Left ventricle myocardium inferior (tissue), 1 donor: ENCODE measurements around the gene SNX32. TPM values are rescaled to one million over a fixed set of nuclear protein-coding genes. Genes with fewer than 3 reads are reported as not detected.

Experiments used
- DNase-seq: peaks from one replicate; pipeline ENCODE4 v3.0.0-alpha.2; 2020
- H3K27ac ChIP-seq: fragments of 200-600 bp; replicated peaks from 2 replicates; pipeline ENCODE4 v1.8.0; 2021
- H3K27me3 ChIP-seq: fragments of 200-600 bp; 2 replicates; pipeline ENCODE4 v1.8.0; 2021; ENCODE audit warnings: low read depth
- H3K36me3 ChIP-seq: fragments of 200-600 bp; 2 replicates; pipeline ENCODE4 v1.8.0; 2021
- H3K4me1 ChIP-seq: fragments of 200-600 bp; 2 replicates; pipeline ENCODE4 v1.8.0; 2021
- H3K4me3 ChIP-seq: fragments of 200-600 bp; 2 replicates; pipeline ENCODE4 v1.8.0; 2021; ENCODE audit warnings: mild to moderate bottlenecking, moderate library complexity
- H3K9me3 ChIP-seq: fragments of 200-600 bp; replicated peaks from 2 replicates; pipeline ENCODE4 v1.8.0; 2021
- intact Hi-C: fragments of 100-400 bp; cut with micrococcal nuclease; formaldehyde crosslinking; loops from one replicate; pipeline ENCODE4 v1.11.0; 2022
- total RNA-seq: library from RNA; stranded (reverse); fragmentation: NEBNext Ultra II Directional; extraction: Animal tissue kit (Norgen Biotek cat#: 25700); gene quantifications from one replicate; pipeline ENCODE4 v1.2.1, GENCODE V29; 2021
- TF ChIP-seq, protein P1 (sequence below): fragments of 200-600 bp; IDR thresholded peaks from 2 replicates; pipeline ENCODE4 v1.8.0; 2021; ENCODE audit warnings: antibody characterized with exemption, mild to moderate bottlenecking, borderline replicate concordance
- donor health status: DM: no; HTN: yes; CAD: no; lungs with severe emphysema.

SNX32 gene
- total RNA-seq, 1 donor from 2014 or later: not detected

DNA sequence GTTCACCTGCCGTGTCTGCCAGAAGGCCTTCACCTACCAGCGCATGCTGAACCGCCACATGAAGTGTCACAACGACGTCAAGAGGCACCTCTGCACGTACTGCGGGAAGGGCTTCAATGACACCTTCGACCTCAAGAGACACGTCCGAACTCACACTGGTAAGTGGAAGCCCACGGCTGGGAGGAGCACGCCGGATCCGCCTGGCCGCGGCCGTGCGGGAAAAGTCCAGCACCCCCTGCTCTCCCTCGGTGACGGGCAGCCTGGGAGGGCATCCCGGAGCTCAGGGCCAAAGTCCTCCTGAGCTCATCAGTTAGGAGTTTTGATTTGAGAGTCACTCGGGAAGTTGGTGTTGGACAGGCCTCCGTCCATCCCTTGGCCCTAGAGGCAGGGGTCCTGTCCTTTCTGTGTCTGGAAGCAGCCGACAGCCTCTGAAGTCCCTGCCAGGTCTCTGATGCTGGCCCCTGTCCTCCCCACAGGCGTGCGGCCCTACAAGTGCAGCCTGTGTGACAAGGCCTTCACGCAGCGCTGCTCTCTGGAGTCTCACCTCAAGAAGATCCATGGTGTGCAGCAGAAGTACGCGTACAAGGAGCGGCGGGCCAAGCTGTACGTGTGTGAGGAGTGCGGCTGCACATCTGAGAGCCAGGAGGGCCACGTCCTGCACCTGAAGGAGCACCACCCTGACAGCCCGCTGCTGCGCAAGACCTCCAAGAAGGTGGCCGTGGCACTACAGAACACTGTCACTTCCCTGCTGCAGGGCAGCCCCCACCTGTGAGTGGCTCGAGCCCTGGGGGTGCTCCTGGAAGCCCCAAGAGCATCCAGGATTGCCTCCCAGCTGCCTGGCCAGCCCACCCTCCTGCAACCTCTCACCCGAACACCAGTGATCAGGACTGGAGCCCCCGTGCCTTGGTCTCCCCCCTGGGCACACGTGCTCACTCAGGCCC, 38.9 kb upstream of the SNX32 start:
- Histone ChIP-seq H3K27me3 (peaks cover 97% of the 10 kb centered on the region), H3K27ac (no peak overlapping the region), H3K36me3 (no peaks in the 10 kb centered on the region), H3K4me1 (no peaks in the 10 kb centered on the region), H3K4me3 (no peak overlapping the region), H3K9me3 (no peaks in the 10 kb centered on the region)
- no peak for DNase-seq
- TF ChIP-seq, protein P1, sequence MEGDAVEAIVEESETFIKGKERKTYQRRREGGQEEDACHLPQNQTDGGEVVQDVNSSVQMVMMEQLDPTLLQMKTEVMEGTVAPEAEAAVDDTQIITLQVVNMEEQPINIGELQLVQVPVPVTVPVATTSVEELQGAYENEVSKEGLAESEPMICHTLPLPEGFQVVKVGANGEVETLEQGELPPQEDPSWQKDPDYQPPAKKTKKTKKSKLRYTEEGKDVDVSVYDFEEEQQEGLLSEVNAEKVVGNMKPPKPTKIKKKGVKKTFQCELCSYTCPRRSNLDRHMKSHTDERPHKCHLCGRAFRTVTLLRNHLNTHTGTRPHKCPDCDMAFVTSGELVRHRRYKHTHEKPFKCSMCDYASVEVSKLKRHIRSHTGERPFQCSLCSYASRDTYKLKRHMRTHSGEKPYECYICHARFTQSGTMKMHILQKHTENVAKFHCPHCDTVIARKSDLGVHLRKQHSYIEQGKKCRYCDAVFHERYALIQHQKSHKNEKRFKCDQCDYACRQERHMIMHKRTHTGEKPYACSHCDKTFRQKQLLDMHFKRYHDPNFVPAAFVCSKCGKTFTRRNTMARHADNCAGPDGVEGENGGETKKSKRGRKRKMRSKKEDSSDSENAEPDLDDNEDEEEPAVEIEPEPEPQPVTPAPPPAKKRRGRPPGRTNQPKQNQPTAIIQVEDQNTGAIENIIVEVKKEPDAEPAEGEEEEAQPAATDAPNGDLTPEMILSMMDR: no peak
- intact Hi-C loops: no loop called here

DNA sequence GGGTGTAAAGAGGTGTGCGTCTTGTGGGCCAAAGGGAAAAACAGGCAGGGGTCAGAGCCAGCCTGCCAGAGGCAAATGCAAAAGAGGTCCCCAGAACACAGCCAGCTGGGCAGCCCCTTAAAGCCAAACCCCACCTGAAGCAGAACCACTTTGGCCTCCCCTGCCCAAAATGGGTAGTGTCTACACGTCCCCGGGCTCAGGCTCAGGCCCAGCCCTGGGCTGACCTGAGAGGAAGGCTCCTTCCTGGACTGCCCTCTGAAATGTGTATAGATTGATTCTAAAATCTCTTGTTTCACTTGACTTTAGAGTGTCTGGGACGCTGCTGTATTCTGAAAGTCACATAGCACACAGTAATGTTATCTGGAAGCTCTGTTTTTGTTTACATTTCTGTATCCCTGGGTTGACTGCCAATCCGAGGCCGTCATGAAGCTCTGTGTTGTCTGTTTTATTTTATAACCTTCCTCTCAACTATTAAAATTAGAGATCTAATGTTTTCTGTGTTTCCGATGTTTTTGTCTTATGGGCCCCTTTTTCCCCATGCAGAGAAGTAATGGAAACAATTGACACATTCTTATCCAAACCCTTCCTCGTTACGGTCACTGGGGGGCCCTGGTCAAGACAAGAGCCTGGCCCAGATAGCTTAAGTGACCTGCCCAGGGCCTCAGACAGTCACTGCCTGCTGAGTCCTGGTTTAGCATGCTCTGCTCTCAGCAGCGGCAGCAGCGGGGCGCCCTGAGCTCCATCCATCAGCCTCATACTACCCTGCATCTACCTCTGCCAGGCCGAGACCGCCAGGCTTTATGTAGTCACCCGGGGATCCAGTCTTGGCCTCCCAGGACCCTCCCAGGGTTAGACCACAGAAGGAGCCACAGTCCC, 36.8 kb upstream of the SNX32 start:
- intact Hi-C loops: no loop called here
- H3K4me1 ChIP-seq: no peaks in the 10 kb centered on the region
- no peaks in the 10 kb centered on the region for H3K36me3 ChIP-seq
- peaks cover 99% of the 10 kb centered on the region for H3K27me3 ChIP-seq
- no peaks in the 10 kb centered on the region for H3K9me3 ChIP-seq
- TF ChIP-seq, protein P1: no peak
- DNase-seq: no peak
- H3K4me3 ChIP-seq: no peak overlapping the region
- H3K27ac ChIP-seq: no peak overlapping the region

DNA sequence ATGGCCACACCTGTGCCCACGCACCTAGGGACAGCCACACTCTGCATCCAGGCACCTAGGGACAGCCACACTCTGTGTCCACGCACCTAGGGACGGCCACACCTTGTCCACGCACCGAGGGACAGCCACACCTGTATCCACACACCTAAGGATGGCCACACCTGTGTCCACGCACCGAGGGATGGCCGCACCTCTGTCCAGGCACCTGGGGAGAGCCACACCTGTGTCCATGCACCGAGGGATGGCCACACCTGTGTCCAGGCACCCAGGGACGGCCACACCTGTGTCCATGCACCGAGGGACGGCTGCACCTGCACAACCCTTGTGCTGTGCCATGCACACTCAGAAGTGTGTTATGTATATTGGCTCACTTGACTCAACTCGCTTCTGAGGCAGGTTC, 36.1 kb upstream of the SNX32 start:
- DNase-seq: no peak
- peaks cover 99% of the 10 kb centered on the region for H3K27me3 ChIP-seq
- intact Hi-C loops: no loop called here
- no peaks in the 10 kb centered on the region for H3K36me3 ChIP-seq
- TF ChIP-seq, protein P1: no peak
- H3K9me3 ChIP-seq: no peaks in the 10 kb centered on the region
- no peak overlapping the region for H3K27ac ChIP-seq
- no peaks in the 10 kb centered on the region for H3K4me1 ChIP-seq
- H3K4me3 ChIP-seq: no peak overlapping the region

DNA sequence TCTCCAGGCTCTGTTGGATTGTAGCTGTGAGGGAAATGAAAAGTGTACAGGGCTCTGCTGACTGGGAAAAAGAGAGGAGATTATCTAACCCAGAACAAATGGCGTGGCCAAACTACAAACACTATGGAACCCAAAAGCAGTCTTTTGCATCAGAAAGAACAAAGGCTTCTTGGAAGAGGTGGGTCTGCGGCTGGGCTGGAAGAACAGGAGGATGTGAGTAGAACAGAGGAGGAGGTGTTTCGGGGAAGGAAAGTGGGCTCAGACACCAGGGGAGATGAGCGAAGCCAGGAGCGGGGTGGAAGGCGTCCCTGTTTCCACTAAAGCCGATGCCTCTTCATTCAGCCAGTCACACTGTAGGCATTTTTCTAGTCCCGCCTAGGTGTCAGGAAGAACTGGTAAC, 34.9 kb upstream of the SNX32 start:
- Histone ChIP-seq H3K27me3 (peaks cover 99% of the 10 kb centered on the region), H3K36me3 (no peaks in the 10 kb centered on the region), H3K4me1 (no peaks in the 10 kb centered on the region), H3K27ac (no peak overlapping the region), H3K4me3 (no peak overlapping the region), H3K9me3 (no peaks in the 10 kb centered on the region)
- DNase-seq: no peak
- intact Hi-C loops: no loop called here
- TF ChIP-seq, protein P1: no peak

DNA sequence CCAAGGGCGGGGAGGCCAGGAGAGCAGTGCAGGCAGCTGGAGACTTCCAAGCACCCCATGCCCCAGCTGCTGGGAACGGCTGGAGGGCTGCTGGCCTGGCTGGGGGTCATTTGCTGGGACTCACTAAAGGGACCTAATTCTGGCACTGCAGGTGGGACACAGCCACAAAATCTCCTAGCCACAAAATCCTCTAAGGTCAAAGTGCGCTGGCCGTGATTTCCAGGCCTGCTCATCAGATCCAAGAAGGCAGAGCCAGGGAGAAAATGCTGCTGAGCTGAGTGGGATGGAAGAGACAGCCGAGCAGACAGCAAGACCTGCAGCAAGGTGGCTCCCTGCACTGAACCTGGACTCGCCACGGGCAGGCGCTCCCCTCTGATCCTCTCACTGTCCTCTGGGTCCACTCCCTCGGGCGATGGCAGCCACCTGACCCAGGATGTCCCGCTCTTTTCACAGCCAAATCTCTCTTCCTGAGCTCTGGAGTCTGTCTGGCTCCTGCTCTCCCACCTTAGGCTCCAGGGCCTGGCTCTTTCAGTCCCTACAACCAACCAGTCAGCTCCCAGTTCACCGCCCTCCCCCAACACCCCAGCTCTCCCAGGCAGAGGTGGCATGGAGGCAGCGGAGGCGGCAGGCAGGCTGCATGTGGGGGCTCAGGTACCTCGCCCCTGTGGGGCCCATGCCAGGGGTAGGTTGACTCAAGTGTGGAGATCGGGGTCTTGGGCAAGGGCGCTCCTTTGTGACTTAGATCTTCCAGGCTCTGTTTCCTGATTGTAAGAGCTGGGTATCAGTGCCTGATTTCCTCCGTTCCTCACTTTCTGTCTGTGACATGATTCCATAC, 32.4 kb upstream of the SNX32 start:
- H3K4me3 ChIP-seq: no peak overlapping the region
- no peak overlapping the region for H3K27ac ChIP-seq
- no peaks in the 10 kb centered on the region for H3K36me3 ChIP-seq
- intact Hi-C loops: no loop called here
- TF ChIP-seq, protein P1: no peak
- DNase-seq: no peak
- no peaks in the 10 kb centered on the region for H3K4me1 ChIP-seq
- H3K27me3 ChIP-seq: peaks cover 99% of the 10 kb centered on the region
- H3K9me3 ChIP-seq: no peaks in the 10 kb centered on the region
